LNCaP clone FGC (cell line): ENCODE data around the gene ZNF26.

ENCODE experiments used
- DNase-seq: peaks from one replicate; pipeline ENCODE4 v3.0.0-alpha.2; 2011; ENCODE audit warnings: low read depth
- H3K4me3 ChIP-seq: 2 replicates; pipeline ENCODE4 v1.5.1; 2011; ENCODE audit warnings: mild to moderate bottlenecking, low read depth, low read length, control low read depth
- TF ChIP-seq, protein P1 (sequence below): IDR thresholded peaks from 2 replicates; pipeline ENCODE4 v1.5.1; 2012; ENCODE audit warnings: mild to moderate bottlenecking; ENCODE audit not compliant: control insufficient read depth, insufficient read depth; ENCODE audit errors: extremely low read depth

Gene ZNF26

DNA sequence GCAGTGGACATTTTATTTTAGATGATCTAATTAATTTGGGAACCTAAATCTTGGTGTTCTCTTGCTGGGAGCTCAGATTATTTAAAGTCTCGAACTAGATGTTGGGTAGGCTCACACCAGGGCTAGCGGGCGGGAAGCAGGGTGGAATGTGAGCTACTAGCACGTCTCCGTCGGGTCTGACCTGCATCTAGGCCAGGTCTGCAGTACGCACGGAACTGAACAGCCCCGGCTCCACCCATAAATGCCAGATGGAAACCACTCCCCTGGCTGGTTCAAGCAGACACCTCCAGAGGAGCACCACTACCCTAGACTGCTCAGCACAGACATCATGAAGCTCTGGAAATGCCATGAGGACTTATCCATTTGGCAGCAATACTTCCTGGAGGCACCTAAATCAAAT is 40.4 kb upstream of the ZNF26 start:
- TF ChIP-seq, protein P1, sequence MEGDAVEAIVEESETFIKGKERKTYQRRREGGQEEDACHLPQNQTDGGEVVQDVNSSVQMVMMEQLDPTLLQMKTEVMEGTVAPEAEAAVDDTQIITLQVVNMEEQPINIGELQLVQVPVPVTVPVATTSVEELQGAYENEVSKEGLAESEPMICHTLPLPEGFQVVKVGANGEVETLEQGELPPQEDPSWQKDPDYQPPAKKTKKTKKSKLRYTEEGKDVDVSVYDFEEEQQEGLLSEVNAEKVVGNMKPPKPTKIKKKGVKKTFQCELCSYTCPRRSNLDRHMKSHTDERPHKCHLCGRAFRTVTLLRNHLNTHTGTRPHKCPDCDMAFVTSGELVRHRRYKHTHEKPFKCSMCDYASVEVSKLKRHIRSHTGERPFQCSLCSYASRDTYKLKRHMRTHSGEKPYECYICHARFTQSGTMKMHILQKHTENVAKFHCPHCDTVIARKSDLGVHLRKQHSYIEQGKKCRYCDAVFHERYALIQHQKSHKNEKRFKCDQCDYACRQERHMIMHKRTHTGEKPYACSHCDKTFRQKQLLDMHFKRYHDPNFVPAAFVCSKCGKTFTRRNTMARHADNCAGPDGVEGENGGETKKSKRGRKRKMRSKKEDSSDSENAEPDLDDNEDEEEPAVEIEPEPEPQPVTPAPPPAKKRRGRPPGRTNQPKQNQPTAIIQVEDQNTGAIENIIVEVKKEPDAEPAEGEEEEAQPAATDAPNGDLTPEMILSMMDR = no peak
- no peak for DNase-seq
- H3K4me3 ChIP-seq = no peak overlapping the region

DNA sequence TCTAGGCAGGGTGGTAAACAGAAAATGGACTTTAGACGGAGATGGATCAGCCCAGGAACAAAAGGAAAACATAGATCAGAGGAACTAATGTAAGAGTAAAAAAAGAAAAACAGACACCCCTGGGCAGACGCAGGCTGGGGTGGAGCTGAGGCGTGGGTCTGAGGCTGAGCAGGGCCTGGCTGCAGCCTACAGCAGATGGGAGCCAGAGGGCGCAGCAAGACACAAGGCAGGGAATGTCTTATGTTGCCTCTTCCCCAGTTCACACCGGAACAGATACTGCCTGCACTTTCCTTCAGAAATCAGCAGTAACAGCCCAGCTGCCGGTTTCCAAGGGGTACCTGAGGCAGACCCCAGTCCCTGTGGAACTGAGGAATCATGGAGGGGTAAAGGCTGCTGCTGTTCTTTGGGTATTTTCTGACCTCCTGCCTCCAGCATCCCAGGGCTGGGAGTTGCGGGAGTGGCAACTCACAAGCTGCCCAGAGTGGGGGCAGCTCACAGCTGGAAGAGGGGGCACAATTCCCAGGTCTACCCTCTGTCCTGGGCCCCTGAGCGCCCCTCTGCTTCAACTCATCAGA is 39.8 kb upstream of the ZNF26 start:
- no peak for DNase-seq
- no peak overlapping the region for H3K4me3 ChIP-seq
- TF ChIP-seq, protein P1 = no peak

DNA sequence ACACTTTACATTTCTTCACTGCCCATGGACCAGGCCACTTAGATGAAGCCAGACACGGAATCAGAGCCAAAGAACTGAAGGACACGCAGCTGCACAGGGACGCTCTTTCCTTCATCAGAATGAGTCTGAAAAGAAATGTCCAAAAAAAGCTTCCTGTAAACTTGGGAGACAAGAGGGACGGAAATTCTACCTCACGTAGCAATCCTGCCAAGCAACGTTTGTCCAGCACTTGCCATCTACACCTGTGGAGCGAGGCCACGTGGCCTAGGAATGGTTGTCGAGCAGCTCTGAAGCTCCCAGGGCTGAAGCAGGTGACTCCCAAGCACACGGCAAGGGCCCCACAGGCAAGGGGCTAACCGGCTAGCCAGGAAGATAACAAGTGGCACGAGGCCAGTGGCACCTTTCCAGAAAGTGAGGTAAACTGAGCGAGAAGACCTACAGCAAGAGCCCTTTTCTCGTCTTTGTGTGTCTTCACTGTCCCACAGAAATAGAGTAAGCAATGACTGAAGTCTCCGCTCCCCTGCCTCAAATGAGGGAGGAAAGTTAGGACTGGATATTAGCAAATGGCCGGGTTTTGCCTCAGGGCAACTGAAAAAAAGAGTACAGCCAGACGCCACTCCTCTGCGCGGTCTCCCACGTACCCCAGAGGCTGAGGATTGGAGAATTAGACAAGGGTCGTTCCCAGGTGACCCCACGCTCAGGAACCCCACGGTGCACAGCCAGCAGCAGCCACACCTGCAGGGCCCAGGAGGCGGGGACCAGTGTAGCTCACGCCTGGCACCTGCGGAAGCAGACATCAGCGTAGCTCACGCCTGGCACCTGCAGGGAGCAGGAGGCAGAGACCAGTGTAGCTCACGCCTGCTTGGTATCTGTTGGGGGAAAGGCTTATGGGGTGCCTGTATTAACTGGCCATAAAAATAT is 37.8 kb upstream of the ZNF26 start:
- no peak for DNase-seq
- TF ChIP-seq, protein P1 = no peak
- no peak overlapping the region for H3K4me3 ChIP-seq

DNA sequence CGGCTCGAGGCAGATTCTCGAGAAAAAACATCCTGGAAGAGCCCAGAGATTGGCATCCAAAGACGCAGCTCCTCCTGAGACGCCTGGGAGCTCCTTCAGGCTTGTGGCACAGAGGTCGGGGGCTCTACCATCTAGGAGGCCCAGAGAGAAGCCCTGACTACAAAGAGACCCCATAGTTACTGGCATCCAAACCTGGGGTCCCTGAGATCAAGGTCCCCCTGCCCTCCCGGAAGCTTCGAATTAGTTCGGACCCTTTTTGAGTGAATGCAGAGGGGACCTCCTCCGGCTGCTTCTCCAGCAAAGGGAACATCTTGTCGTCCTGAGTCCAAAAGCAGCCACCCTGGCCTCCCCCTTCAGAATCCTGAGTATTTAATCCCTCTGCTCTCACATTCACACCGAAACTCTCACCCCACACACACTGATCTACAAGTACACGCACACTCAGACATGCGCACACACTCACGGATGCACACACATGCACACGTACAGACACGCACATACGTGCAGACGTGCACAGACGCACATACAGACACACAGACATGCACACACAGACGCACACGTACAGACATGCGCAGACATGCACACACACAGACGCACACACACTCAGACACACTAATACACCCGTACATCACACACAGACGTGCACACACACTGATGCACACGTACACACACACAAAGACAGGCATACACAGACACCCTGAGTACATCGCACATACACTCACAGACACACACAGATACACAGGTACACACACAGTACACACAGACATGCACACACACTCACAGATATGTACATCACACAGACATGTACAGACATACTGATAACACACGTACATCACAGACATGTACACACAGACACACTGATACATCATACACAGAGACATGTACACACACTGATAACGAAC is 36.0 kb upstream of the ZNF26 start:
- TF ChIP-seq, protein P1 = no peak
- no peak overlapping the region for H3K4me3 ChIP-seq
- DNase-seq = no peak

DNA sequence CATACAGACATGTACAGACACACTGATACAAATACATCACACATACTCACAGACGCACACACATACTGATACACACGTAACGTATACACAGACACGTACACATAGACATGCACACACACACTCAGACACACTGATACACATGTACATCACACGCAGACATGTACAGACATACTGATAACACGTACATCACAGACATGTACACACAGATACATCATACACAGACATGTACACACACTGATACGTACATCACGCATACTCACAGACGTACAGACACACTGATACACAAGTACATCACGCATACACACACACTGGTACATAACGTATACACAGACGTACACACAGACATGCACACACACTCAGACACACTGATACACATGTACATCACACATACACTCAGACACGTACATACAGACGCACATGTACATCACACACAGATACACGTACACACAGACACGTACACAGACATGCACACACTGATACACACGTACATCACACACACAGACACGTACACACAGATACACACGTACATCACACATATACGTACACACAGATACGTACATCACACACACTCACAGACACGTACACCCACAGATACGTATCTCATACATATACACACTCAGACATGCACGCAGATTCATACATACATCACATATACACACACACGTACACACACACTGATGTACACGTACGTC is 35.2 kb upstream of the ZNF26 start:
- no peak for DNase-seq
- TF ChIP-seq, protein P1 = no peak
- no peak overlapping the region for H3K4me3 ChIP-seq

DNA sequence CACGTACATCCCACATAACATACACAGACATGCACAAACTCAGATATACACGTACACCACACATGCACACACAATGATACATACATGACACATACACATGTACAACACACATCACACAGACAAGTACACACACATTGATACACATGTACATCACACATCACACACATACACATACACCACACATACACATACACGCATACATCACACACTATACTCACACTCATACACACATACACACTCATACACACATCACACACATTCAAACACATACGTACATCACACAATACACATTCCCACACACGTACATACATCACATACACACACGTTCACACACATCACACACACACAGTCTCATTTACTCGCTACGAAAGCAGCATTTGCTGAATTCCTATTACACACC is 34.5 kb upstream of the ZNF26 start:
- DNase-seq = no peak
- no peak overlapping the region for H3K4me3 ChIP-seq
- TF ChIP-seq, protein P1 = no peak
